Measurements from ENCODE around the gene CAMKK1.
"Not testable (repeated sequence)": the region's sequence is repeated elsewhere in the genome, so short reads cannot be mapped to it uniquely, and the experiment has no call there.

The CAMKK1 gene

GRCh38 chr17:3873862-3874261 is 19.0 kb downstream of the CAMKK1 start:
- DNase-seq: no peak

- peak; percentile 26 for DNase-seq
These were observed 22.0 kb downstream of the CAMKK1 start for GRCh38 chr17:3870871-3871306.

DNA sequence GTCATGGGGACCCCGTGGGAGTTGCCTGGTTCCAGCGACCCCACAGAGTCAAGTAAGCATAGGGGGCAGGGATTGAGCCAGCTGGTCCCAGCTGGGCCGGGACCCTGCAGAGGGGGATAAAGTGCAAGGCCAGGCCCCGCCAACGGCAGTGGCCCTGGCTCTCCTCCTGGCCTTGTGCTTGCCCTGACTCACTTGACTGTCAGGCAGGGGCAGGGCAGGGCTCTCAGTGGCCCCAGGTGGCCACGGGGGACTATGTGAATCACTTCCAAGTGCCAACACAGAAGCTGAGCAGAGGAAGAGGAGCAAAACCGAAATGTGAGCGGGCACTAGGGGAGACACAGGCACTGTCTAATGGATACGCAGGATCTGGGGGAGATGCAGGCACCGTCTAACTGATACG is 25.2 kb downstream of the CAMKK1 start:
- no peak for DNase-seq

DNA sequence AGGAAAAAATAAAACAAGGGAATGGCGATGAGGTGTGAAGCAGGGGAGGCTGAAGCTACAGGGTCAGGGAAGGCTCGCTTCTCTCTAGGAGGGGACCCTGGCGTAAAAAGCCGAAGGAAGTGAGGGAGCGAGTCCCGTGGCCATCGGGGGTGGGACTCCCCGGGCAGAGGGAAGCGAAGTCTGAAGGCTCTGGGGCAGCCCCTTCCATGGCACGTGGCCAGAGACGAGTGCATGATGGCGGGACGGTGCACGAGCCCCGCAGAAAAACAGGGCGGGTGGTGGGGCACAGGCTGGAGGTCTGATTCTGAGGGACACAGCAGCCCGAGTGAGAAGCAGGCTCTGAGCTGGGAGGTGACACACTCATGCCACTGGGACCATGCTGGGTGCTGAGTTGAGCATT is 25.7 kb downstream of the CAMKK1 start:
- no peak for DNase-seq

DNA sequence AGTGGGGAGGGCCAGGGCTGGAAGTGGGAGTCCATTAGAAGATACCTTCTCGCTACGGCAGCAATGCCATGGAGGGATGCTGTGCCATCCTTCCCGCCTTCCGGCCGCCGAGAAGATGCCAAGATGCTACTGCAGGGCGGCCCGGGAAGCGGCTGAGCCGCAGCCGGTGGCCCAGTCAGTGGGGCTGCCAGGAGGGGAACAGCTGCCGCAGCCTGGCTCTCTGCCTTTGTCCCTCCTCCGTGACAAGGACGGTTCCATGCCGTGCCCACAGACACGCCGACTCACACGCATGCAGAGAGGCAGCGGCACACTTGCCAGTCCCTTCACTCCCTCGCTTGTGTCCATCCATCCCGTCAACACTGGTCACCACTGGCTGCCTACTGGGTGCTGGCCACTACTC is 26.6 kb downstream of the CAMKK1 start:
- DNase-seq: no peak

DNA sequence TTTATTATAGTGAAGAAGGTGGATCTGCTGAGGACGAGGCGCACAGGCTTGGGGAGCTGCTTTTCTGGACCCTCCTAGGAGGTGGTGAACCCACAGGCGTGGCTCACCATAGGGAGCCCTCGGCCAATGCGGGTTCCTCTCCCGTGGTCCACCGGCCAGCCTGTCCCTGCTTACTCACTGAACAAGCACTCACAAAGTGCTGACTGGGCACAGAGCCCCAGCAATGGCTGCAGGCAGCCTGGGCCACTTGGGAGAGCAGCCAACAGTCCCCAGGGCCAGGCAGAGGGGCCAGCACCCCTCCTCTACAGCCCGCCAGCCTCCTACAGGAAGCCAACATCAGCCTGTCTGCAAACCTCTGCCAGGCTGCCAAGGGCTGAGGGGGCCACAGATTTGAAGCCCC is 27.7 kb downstream of the CAMKK1 start:
- no peak for DNase-seq

DNA sequence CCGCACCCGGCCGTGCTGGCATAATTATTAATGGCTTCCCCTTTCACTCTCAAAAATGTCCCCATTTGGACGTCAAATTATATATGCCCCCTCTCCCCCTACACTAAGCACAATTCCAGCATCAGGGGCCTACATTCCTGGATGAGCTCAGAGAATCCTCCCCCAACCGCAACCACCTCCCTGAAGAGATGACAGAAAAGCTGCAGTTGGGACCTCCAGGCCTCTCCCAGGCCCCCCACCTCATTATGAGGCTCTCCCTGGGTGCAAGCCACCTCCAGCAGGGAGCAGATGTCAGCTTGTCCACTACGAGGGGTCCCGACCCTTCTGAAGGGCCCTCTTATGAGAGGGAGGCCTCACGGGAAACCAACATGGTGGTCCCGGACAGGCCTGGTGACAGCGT is 28.3 kb downstream of the CAMKK1 start:
- no peak for DNase-seq

GRCh38 chr17:3861761-3862681 is 30.8 kb downstream of the CAMKK1 start:
- DNase-seq: no peak

GRCh38 chr17:3860939-3861700 is 31.7 kb downstream of the CAMKK1 start:
- no peak for DNase-seq

DNA sequence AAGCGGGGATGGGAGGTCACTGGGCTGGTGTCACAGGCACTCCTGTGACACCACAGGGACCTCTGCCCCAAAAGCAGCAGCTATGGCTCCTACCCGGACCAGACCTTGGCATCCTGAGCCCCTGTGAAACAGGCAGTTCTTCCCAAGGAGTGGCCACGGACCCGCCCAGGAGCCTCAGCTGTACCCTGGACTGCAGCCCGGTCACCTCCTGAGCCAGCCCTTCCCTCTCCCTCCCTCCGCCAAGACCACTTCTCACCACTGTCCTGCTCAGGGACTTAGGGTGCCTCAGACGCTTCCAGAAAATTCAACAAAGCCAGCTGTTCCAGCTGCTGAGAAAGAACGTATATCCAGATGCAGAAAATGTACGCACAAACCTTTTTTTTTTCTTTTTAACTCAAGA is 32.9 kb downstream of the CAMKK1 start:
- DNase-seq: no peak

DNA sequence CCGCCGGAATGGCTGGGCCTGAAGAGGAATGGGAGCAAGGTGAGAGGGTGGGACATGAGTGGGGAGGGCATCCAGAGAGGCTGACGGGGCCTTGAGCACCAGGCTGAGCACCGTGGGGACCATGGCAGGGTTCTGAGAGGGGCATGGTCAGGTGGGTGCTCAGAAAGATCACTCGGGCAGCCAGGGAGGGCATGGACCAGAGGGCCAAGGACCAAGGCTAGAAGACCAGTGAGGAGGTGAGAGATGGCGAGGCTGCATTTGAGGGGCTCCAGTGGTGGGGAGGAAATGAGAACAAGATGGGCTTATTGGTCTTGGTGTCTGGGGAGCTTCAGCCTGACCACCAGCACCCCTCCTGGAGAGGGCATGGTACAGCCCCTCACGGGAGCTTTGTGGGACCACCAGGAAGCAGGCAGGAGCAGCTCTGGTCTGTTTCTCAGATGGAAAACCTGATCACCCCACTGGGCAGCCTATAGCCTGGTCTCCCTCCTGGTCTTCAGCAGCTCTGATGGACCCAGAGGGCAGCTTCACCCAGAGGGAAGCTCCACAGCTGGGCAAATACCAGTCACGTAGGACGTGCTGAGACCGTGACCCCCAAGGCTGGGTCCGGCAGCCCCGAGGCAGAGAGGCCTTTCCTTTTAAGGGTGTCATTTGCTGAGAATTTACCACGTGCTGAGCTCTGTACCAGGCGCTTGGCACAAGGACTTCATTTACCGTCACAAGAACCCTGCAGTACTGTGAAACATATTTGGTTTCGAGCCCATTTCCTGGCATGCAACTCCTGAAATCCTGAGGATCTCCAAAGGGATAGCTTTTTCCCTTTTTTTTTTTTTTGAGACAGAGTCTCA is 35.4 kb downstream of the CAMKK1 start:
- no peak for DNase-seq

DNA sequence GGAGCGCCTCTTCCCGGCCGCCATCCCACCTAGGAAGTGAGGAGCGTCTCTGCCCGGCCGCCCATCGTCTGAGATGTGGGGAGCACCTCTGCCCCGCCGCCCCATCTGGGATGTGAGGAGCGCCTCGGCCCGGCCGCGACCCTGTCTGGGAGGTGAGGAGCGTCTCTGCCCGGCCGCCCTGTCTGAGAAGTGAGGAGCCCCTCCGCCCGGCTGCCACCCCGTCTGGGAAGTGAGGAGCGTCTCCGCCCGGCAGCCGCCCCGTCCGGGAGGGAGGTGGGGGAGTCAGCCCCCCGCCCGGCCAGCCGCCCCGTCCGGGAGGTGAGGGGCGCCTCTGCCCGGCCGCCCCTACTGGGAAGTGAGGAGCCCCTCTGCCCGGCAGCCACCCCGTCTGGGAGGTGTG is 38.6 kb downstream of the CAMKK1 start:
- not testable (repeated sequence) for DNase-seq

DNA sequence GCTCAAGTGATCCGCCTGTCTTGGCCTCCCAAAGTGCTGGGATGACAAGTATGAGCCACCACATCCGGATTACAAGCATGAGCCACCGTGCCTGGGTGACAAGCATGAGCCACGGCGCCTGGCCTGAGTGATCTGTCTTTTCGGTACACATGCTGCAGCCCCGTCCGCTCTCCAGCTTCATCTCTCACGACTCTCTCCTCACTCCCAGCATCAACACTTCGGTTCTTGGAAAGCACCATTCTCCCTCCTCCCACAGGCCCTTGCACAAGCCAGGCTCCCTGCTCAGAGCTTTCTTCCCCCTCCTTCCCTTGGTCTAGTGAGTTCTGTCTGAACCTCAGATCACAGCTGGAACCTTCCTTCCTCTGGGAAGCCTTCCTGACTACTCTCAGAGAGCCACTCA is 40.3 kb downstream of the CAMKK1 start:
- no peak for DNase-seq

DNA sequence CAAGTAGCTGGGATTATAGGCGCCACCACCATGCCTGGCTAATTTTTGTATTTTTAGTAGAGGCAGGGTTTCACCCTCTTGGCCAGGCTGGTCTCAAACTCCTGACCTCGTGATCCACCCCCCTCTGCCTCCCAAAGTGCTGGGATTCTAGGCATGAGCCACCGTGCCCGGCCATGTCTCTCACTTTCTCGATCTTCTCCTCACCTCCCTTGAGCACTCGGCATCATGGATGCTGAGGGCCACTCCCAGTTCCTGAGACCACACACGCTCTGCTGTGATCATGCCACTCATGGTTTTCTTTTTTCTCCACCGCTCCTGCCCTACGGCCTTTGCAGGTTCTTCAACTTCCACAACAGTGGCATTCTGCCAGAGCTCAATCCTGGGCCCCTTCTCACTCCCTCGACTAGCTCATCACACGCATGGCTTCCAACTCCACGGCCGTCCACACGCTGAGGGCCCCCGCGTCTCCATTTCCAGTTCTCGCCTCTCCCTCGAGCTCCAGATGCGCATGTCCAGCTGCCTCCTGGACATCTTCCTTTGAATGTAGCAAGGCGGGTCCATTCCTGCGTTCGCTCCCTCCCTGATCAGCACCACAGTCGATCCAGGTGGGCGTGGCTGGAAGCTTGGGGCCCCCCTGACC is 41.3 kb downstream of the CAMKK1 start:
- DNase-seq: no peak

DNA sequence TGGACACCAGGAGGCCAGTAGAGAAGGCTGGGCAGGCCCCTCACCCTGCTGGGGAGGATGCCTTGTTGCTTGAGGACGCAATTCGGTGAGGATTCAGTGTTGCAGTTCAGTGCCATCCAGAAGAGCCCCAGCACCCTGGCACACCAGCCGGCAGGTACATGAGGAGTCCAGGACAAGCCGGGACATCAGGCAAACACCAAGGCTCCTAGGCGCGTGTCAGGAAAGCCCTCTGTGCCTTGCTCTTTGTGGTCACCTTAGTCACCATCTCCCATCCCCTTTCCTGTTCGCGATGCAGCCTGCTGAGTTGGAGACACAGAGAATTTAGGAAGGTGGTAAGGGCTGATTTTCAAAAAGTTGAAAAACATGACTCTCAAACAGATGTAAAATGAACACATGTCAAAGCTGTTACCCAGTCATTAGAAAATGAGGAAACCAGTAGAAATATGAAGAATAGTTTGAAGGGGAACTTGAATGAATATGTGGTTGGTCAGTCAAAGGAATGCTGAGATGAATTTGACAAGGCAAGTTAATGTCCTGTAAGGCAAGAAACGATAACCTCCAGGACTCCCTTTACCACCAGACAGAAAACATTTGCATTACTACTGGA is 44.5 kb downstream of the CAMKK1 start:
- no peak for DNase-seq

DNA sequence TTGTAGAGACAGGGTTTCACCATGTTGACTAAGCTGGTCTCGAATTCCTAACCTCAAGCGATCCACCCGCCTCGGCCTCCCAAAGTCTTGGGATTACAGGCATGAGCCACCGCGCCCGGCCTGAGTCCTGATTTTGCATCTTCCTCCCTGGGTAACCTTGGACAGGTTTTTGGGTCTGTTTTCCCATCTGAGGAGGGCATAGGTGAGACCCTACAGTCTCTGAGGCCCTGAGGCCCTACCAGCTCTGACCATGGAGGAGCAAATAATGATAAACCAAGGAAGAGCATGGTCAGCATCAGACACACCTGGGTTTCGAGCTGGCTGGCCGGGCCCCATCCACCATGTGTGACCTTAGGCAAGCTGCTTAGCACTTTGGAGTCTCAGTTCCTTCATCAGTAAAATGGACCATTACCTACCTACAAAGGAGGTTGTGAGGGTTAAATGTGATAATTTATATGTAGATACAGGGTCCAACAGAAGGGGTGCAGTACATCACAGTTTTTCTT is 45.6 kb downstream of the CAMKK1 start:
- DNase-seq: no peak

DNA sequence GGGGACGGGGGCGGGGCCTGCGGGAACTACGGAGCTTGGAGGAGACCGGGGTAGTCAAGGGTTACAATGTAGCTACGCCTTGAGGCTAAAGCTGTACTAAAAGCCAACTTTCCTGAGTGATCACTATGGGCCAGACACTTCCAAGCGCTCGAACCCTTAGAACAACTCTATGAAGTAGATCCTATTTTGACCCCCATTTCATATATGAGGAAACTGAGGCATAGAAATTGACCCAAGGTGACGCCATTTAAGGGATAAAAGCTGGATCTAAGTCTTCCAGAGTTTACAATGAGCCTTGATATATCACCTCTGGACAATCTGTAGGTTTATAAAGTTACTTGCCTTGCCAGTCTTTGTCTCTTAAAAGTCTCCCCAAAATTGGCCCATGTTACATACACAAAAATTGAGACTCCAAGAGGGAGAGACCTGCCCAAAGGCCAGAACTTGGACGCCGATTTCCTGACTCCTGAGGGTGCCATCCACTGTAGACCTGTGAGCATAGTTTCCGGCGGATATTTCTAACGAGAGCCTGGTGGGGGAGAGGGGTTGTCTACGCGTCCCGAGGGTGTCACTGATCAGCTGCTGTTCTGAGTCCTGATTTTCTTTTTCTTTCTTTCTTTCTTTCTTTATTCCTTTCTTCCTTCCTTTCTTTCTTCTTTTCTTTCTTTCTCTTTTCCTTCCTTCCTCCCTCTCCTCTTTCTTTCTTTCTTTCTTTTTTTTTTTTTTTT is 46.3 kb downstream of the CAMKK1 start:
- no peak for DNase-seq

- peak; percentile 89 for DNase-seq
These were observed 47.0 kb downstream of the CAMKK1 start, which contains the start of gene NCBP3 for GRCh38 chr17:3845621-3846436. NCBP3 (minus strand) TSS chr17:3846246; CDS start chr17:3846223, 23 bp downstream.

GRCh38 chr17:3845291-3845620 is 47.6 kb downstream of the CAMKK1 start:
- DNase-seq: no peak

- not testable (repeated sequence) for DNase-seq
These were observed 48.3 kb downstream of the CAMKK1 start for GRCh38 chr17:3844556-3844955.
